ENCODE data around the gene ZNF668.

ZNF668 gene

DNA sequence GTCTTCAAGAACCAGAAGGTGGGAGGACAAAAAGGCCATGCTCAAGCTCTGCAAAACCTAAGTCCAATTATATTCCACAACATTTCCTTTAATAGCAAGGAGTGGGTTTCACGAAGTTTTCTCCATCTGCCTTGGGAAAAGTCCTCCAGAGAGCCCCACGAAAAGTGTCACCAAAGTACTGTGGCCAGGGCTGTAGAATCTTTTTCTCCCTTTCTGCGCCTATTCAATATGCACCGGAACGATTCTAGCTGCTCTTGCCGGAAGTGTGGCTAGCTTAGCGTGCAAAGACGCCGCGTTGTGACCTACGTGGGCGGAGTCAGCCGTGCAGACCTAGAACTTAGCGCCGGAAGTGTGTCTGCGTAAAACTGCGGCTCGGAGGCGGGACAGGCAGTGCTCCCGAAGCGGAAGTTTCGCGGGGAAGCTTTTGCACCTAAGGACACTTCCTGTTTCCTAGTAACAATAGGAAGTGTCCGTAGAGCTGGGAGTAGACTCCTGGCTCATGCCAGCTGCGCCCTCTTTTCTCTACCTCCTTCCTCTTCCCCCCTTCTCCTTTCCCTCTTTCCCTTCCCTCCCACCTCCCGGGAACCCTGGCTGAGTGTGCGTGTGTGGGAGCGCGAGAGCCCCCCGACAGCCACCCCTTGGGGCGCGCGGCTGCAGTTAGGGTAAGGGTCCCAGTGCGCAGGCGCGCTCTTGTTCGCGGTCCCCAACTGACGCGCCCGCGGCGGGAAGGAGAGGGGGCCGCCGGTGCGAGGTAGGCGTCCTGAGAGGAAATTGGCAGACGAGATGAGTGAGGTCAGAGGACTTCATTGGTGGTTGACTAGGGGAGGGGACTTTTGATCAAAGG, at the start of gene ZNF668, which contains the start of gene ZNF646:
Gene ZNF668 (minus strand): TSS at position 271 of the 844 bp plus-strand sequence. CDS start 9,781 bp downstream, outside the sequence.
Gene ZNF646 (plus strand): TSS at position 453 of the 844 bp plus-strand sequence. CDS start 1,903 bp downstream, outside the sequence.
- DNase-seq = peak; percentile 100

DNA sequence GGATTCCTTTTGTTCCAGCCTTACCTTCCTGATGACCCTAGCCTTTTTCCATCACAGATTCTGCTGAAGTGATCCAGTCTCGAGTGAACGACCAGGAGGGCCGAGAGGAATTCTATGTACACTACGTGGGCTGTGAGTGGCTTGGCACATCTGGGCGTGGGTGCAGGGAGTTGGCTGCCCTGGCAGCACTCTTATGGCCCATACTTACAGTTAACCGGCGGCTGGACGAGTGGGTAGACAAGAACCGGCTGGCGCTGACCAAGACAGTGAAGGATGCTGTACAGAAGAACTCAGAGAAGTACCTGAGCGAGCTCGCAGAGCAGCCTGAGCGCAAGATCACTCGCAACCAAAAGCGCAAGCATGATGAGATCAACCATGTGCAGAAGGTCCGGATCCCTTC, 46.1 kb upstream of the ZNF668 start:
- no peak for DNase-seq

DNA sequence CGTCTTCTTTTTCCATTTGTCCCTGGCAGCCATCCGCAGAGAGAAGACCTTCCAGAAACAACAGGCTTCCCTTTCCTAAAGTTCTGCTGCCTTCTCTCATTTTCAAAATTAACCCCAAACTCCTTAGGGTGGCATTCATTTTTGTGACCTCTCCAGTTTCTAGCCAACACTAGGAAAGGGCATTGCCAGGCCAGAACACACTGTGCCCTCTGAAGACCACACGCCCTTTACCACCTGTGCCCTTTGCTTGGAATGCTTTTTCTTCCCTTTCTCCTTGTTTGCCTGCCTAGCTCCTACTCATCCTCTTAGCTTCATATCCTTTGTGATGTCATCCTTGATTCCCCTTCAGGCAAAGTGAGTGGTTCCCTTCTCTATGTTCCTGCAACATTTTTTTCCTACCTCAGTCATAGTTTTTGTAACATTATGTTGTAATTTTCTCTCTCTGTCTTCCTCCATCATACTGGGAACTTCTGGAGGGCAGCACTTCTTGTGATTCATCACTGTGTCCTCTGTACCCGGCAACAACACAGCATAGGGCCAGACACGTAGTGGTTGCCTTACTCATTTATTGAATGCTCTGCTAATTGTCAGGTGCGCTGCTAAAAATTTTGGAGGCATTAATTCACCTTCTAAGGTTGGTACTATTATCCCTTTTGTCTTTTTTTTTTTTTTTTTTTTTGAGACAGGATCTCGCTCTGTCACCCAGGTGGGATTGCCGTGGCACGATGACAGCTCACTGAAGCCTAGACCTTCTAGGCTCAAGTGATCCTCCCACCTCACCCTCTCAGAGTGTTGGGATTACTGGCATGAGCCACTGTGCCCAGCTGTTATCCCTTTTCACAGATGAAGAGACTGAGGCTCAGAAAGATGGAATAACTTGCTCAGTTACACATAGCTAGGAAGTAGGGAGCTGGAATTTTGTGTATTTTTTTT, 44.4 kb upstream of the ZNF668 start:
- no peak for DNase-seq

DNA sequence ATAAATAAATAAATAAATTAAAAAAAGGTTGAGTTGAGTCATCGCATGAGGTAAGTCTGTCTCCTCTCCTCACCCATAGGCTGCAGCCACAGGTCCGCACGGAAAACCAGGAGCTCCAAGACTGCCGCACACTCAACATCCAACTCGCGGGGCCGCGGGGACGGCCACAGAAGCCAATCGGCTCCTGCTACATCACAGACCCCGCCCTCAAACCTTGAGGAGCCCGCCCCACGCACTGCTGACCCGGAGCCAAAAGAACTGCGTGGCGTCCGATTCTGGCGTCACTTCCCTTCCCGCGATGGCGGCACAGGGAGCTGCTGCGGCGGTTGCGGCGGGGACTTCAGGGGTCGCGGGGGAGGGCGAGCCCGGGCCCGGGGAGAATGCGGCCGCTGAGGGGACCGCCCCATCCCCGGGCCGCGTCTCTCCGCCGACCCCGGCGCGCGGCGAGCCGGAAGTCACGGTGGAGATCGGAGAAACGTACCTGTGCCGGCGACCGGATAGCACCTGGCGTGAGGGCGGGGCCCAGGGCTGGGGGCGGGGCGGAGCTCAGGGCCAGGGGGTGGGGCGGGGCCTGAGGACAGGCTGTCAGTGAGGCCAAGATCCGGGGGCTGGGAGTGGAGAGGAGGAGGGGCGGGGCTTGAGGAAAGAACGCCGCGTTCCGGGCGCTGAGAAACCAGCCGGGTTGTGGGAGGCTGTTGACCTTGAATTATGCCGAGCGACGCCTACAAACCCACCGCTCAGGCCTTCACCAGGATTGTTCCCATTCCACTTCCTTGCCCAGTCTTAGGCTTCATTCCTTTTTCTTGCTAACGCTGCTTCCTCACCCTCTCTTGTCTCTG, 43.6 kb upstream of the ZNF668 start, which contains the start of gene KAT8:
Gene KAT8 (plus strand): TSS at position 281 of the 839 bp plus-strand sequence. CDS start 18 bp downstream, at position 299.
- peak; percentile 99 for DNase-seq

DNA sequence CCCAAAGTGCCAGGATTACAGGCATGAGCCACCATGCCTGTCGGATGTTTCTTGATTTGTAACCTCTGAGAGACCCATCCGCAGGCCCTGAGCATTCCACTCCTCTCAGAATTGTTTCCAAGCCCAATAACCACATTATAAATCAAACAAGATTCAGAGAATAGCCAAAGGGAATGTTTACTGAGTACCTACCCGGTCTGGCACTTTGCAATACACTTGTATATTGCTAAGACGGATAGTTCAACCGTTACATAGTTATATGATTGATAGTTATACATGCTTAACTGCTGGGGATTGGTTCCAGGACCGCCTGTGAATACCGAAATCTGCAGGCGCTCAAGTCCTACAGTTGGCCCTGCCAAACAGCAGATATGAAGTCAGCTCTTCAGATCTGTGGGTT, 40.4 kb upstream of the ZNF668 start:
- DNase-seq = no peak

DNA sequence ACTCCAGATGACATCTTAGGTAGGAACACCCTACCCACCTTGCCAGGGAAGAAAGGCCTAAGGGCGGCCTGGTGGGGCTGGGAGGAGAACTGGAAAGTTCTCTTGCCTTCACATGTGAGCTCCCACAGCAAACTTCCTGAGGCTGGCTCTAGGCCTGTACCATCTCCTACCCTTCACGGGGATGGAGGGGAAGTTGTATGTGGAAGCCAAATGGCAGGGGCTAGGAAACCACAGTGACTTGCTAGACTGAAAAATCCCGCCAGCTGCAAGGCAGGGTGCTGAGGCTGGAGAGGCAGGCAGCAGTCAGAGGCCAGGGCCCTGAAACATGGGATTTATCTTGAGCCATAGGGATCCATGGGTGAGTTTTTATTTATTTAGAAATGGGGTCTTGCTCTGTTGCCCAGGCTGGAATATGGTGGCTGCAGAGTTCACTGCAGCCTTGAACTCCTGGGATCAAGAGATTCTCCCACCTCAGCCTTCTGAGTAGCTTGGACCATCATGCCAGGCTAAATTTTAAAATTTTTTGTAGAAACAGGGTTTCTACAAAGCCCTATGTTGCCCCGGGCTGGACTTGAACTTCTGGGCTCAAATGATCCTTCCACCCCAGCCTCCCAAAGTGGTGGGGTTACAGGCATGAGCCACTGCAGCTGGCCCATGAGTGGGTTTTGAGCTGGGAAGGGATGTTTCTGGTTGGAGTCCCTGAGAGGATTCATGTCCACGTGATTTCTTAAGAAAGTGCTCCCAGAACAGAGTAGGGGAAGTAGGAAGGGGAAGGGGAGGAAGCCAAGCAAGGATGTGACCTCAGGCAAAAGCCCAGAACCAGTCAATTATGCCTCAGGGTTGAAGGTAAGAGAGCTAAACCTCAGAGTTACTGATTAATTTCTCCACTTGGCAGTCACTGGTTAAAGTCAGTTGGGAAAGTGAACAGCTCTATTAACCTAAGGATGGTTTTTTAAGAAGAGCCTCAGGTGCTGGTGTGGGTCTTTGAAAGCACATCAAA, 39.4 kb upstream of the ZNF668 start:
- DNase-seq = no peak

DNA sequence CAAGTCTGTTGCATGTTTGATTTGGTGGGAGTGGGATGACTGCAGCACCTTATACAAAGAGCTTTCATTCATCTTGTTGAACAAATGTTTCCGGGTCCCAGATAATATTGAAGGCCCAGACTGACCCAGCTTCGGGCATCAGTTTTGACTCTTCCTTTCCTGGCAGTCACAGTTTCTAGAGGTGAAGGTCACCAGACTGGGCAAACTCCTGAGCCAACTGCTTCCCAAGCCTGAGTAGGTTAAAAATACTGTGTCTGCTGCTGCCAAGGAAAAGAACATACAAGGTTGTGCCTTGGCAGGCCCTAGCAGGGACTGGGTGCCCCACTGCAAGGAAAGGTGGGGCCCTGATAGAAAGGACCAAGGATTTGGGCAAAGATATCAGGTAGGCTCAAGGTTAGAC, 38.7 kb upstream of the ZNF668 start:
- no peak for DNase-seq

DNA sequence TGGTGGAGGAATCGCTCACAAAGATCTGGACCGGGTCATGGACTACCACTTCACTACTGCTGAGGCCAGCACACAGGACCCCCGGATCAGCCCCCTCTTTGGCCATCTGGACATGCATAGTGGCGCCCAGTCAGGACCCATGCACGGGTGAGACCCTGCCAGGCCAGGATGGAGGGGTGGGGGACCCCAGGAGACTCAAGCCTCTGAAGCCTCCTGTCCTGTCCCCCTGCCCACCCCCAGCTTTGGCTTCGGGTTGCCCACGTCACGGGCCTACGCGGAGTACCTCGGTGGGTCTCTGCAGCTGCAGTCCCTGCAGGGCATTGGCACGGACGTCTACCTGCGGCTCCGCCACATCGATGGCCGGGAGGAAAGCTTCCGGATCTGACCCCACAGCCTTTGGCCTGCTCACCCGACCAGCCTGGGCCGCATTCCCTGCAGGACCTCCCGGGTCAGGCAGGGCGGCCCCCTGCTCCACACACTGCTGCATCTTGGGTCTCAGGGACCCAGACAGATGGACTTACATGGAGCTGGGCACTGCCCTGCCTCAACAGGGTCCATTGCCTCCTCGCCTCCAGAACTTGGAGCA, 37.9 kb upstream of the ZNF668 start:
- DNase-seq = no peak

DNA sequence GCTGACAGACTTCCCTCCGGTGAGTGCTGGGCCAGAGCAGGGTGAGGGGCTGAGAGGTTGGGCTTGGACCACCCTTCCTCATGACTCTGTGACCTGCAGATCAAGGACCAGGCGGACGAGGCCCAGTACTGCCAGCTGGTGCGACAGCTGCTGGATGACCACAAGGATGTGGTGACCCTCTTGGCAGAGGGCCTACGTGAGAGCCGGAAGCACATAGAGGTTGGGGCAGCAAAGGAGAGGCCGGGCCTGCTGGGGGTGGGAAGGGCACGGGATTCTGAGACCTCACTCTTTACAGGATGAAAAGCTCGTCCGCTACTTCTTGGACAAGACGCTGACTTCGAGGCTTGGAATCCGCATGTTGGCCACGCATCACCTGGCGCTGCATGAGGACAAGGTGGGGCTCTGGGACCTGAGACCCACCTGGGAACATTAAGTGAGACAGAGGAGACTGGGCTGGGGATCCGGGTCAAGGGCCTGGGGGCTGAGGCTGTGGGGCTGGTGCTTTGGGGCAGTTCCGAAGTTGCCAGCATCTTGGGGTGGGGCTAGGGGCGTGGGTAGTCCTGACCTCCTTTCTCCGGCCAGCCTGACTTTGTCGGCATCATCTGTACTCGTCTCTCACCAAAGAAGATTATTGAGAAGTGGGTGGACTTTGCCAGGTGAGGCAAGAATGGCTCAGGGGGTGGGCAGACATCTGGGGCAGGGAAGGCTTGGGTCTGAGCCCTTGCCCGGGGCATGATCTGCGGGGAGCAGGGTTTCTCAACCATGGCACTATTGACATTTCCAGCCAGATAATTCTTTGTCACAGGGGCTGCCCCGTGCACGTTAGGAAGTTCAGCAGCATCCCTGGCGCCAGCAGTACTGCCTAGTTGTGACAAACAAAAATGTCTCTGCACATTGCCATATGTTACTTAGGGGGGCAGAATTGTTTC, 36.3 kb upstream of the ZNF668 start:
- DNase-seq = no peak

DNA sequence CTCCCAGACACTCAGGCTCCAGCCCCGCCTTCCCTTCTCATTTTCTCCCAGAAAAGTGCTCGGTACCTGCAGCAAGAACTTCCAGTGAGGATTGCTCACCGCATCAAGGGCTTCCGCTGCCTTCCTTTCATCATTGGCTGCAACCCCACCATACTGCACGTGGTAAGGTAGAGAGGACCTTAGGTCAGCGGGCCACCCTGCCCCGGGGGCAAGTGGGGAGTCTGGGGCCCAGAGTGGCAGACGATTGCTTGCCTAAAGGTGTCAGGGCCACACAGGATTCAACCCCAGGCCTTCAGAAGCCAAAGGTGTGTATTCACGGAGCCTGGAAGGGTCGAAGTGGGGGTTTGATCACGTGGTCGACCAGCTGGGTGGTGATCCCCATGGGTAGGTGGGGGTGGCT, 35.6 kb upstream of the ZNF668 start:
- DNase-seq = no peak

DNA sequence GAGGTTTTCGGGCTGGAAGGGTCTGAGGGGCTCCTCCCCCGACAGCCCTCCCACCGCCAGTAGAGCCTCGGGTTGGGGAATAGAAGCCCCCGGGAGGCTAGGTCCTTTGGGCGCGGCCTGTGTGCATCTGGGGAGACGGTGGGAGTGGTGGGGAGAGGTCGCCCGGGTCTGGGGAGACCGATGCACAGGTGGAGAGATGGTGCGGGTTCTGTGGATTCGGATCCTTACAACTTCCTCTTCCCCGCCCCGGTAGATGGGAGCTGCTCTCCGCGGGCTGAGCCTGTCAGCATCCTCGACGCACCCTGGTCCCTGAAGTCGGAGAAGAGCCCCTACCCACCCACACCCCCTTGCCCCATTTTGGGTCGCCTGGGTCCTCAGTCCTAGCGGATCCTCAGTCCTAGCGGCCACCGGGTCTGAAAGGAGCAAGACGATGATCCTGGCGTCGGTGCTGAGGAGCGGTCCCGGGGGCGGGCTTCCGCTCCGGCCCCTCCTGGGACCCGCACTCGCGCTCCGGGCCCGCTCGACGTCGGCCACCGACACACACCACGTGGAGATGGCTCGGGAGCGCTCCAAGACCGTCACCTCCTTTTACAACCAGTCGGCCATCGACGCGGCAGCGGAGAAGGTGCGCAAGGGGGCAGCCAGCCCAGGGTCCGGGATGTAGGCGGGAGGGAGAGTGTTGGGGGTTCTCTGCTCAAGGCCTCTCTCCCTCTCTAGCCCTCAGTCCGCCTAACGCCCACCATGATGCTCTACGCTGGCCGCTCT, 34.9 kb upstream of the ZNF668 start:
- DNase-seq = no peak

DNA sequence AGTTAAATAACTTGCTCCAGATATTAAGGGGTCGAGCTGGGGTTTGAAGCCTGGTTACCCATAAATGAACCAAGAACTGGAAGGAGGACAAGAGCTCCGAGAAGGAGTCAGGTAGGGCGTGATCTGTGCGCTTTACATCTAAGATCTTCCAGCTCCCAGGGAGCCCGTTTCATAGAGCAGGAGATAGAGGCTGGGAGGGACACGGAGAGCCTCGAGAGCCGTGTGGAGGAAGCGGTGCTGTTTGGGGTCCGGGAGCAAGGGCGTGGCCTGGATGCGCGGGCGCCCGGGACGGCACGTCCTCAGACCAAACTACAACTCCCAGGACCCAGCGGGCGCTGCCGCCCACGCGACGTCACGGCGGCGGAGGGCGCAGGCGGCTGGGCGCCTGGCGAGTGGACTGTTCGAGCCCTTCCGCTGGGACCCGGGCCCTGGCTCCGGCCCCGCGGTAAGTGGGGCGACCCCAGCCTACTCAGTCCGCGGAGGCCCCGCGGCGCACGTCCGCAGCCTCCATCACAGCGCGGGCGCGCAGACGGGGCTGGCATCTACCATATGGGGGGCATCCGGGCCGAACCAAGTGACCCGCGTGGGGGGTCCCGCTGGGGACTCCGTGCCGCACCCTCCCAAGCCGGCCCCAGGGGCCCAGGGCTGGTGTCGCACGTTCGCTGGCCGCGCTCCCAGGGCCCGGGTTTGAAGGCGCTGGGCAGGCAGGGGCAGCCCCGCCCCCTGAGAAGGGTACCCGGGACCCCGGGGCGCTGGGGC, 34.2 kb upstream of the ZNF668 start, which contains the start of gene BCKDK:
Gene BCKDK (plus strand): TSS at position 352 of the 759 bp plus-strand sequence. CDS start 838 bp downstream, outside the sequence.
- DNase-seq = peak; percentile 62

DNA sequence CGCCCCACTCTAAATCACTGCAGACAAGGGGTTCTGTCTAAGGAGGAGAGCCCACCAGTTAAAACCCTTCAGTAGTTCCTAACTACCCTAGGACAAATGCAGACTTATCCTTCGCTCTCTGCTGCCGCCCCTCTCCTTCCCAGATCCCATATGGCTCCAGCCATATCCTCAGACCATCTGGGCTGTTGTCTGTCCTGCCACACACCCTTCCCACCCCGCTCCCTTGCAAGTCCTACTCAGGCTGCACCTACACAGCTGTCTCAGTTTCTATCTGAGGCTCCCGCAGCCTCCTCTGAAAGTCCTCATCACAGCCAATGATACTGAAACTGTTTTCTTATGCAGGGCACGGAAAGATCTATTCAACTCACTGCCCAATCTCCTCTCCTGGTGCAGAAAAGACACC, 33.4 kb upstream of the ZNF668 start:
- DNase-seq = no peak

DNA sequence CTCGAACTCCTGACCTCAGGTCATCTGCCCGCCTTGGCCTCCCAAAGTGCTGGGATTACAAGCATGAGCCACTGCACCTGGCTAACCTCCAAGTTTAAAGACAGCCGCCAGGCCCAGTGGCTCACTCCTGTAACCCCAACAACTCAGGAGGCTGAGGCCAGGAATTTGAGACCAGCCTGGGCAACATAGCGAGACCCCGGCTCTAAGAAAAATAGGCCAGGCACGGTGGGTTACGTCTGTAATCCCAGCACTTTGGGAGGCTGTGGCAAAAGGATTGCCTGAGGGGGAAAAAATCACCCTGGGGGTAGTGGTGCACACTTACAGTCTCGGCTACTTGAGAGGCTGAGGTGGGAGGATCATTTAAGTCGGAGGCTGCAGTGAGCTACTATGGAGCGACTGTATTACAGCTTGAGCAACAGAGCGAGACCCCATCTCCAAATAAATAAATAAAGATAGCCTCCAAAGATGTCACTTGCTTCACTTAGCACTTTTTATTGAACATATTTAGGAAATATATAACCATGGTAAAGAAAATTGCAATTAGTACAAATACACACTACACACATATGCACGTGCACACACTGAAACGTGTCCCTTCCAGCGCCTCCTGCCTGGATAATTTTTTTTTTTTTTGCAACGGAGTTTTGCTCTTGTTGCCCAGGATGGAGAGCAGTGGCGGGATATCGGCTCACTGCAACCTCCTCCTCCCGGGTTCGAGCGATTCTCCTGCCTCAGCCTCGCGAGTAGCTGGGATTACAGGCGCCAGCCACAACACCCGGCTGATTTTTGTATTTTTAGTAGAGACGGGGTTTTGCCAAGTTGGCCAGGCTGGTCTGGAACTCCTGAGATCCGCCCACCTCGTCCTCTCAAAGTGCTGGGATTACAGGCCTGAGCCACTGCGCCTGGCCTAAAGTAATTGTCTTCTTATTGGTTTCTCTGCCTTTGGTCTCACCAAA, 32.7 kb upstream of the ZNF668 start:
- no peak for DNase-seq

DNA sequence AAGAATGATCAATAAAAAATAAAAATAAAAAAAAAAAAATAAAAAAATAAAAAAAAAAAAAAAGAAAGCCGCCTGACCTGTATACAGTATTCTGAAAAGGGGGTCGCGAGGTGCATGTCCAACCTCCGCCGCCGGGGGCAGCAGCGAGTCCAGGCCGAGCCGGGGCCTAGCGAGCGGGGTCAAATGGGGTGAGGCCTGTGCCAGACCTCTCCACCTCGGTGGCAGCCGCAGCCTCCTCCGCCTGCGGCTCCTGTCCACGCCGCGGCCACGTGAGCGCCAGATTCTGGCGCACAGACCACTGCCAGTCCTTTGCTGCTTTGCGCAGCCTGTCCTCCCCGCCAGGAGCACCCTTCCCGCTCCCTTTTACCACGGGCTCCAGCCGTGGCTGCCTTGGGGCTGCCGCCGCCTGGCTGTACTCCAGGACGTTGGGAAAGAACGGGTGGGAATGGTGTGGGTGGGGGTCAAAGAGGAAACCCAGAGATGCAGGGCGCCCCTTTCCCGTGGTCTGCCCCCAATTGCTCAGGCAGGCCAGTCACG, 31.7 kb upstream of the ZNF668 start:
- DNase-seq = no peak
